Measurements from ENCODE around the gene NBPF1. TPM values are rescaled to one million over a fixed set of nuclear protein-coding genes. Genes with fewer than 3 reads are reported as not detected.
"Not testable (repeated sequence)": the region's sequence is repeated elsewhere in the genome, so short reads cannot be mapped to it uniquely, and the experiment has no call there.

Gene NBPF1
- total and polyA plus RNA-seq, 9 of the 15 experiments (the other 6 are each of a cell fraction or from before 2014, with no cell fraction given): 5.2 to 42.6 (median 24.1) TPM

DNA sequence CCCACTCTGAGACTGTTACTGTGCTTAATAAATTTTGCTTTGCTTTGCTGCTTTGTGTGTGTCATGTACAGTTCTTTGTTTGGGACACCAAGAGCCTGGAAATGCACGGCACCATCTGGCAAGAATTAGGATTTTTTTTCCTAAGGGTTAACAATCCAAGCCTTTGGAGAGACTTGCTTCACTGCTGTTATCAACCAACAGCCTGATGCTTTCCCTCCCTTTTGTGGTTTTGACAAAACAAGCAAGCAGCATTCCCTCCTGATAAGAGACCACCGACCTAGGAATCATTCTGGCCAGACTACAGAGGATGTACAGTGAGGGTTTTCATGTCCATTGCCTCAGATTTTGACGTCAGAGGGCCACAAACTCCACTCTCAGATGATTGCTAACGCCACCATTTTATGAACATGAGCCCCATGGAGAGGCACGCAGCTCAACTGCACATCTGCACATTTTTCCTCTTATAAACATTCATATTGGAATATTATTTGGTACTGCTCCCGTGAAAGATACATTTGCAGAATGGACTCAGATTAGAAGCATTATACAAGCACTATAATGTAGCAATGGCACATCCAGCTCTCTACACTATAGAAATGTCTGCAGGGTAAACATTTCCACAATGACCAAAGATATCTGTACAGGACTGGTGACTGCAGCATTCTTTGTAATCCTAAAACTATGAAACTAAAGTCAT is 94.0 kb downstream of the NBPF1 start (continued):
- TF ChIP-seq, protein P1, sequence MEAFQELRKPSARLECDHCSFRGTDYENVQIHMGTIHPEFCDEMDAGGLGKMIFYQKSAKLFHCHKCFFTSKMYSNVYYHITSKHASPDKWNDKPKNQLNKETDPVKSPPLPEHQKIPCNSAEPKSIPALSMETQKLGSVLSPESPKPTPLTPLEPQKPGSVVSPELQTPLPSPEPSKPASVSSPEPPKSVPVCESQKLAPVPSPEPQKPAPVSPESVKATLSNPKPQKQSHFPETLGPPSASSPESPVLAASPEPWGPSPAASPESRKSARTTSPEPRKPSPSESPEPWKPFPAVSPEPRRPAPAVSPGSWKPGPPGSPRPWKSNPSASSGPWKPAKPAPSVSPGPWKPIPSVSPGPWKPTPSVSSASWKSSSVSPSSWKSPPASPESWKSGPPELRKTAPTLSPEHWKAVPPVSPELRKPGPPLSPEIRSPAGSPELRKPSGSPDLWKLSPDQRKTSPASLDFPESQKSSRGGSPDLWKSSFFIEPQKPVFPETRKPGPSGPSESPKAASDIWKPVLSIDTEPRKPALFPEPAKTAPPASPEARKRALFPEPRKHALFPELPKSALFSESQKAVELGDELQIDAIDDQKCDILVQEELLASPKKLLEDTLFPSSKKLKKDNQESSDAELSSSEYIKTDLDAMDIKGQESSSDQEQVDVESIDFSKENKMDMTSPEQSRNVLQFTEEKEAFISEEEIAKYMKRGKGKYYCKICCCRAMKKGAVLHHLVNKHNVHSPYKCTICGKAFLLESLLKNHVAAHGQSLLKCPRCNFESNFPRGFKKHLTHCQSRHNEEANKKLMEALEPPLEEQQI (IDR thresholded peaks at IDR 0.05): peak; percentile 78; the same call in 1 of the 2 replicates
- peak; percentile 99 for TF ChIP-seq SMARCE1 (IDR thresholded peaks at IDR 0.05)
- peak; percentile 95 for TF ChIP-seq ATF7 (IDR thresholded peaks at IDR 0.05)
- peak in 1 of 2 experiments; percentile 76; a peak in 2 of 4 replicates for TF ChIP-seq ZNF639 (CRISPR knock-in tag; conservative IDR thresholded peaks at IDR 0.05 in 1 of 2, IDR thresholded peaks at IDR 0.05 in 1 of 2)
- not testable (repeated sequence) for TF ChIP-seq ATF1 (CRISPR knock-in tag; IDR thresholded peaks at IDR 0.05)
- TF ChIP-seq ATF1 (tag; IDR thresholded peaks at IDR 0.05): peak; percentile 94
- peak; percentile 86 for TF ChIP-seq NFIC (IDR thresholded peaks at IDR 0.05)
- 0 out of 2 replicates have a peak, but pooled peaks have one; percentile 67 for TF ChIP-seq HBP1 (CRISPR knock-in tag; IDR thresholded peaks at IDR 0.05)
